A673 (cell line): ENCODE results near the gene MOXD1.

ENCODE experiments used
- EZH2 ChIP-seq: fragments of 200-600 bp; sonication (generic); IDR thresholded peaks from 2 replicates; pipeline ENCODE4 v1.6.1; 2017; ENCODE audit warnings: borderline replicate concordance, low read depth, mild to moderate bottlenecking, mixed read lengths, antibody characterized with exemption, low read length; ENCODE audit not compliant: poor library complexity, severe bottlenecking
- TF ChIP-seq, protein P1 (sequence below): fragments of 300-800, 200-600 bp; sonication (generic); conservative IDR thresholded peaks from 2 replicates; pipeline ENCODE4 v1.5.1; 2017; ENCODE audit warnings: low read depth, mild to moderate bottlenecking, antibody characterized with exemption, low read length, moderate library complexity, mixed read lengths

DNA sequence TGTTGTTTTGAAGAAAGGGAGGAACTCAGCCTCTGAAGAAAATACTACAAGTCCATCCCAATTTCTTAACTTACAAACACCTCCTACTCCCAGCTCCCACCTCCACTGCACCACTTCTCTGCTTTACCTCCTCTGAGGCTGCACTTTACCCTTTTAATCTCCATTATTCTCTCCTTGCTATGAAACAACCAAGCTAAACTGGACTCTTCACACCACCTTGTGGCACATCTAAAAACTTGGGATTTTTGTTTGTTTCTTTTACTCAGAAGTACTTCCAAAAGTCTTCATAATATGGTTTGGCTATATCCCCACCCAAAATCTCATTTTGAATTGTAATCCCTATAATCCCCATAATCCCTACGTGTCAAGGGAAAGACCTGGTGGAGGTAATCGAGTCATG lies 142.2 kb downstream of the MOXD1 start:
- TF ChIP-seq, protein P1, sequence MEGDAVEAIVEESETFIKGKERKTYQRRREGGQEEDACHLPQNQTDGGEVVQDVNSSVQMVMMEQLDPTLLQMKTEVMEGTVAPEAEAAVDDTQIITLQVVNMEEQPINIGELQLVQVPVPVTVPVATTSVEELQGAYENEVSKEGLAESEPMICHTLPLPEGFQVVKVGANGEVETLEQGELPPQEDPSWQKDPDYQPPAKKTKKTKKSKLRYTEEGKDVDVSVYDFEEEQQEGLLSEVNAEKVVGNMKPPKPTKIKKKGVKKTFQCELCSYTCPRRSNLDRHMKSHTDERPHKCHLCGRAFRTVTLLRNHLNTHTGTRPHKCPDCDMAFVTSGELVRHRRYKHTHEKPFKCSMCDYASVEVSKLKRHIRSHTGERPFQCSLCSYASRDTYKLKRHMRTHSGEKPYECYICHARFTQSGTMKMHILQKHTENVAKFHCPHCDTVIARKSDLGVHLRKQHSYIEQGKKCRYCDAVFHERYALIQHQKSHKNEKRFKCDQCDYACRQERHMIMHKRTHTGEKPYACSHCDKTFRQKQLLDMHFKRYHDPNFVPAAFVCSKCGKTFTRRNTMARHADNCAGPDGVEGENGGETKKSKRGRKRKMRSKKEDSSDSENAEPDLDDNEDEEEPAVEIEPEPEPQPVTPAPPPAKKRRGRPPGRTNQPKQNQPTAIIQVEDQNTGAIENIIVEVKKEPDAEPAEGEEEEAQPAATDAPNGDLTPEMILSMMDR: peak; percentile 46
- TF ChIP-seq EZH2: no peak
